Thyroid gland (tissue), 4 donors: ENCODE data around the gene FNDC3B.

Source experiments
- CTCF ChIP-seq, 6 experiments: fragments of 200-600 bp in 3 of 6; fragments of 450-650 bp in 3 of 6; sonication (generic) in 3 of 6; IDR thresholded peaks; one replicate each; pipeline ENCODE4 v1.5.1; 2016 to 2019; ENCODE audit warnings: antibody characterized with exemption in 6 of 6, mild to moderate bottlenecking in 2 of 6, inconsistent platforms in 1 of 6, moderate library complexity in 1 of 6
- POLR2A ChIP-seq, 2 donors: fragments of 450-650 bp; IDR thresholded peaks; one replicate each; pipeline ENCODE4 v1.6.1; 2017; ENCODE audit warnings: antibody characterized with exemption in 2 of 2, mild to moderate bottlenecking in 2 of 2, moderate library complexity in 1 of 2

- TF ChIP-seq CTCF (IDR thresholded peaks at IDR 0.05) (no peak), POLR2A (IDR thresholded peaks at IDR 0.05) (no peak)
These were observed 169.4 kb downstream of the FNDC3B start for GRCh38 chr3:172208586-172209332.
